Psoas muscle (tissue), 8 donors: ENCODE results near the gene GBP3. TPM values are rescaled to one million over a fixed set of nuclear protein-coding genes. Genes with fewer than 3 reads are reported as not detected.
"Not testable (repeated sequence)": the region's sequence is repeated elsewhere in the genome, so short reads cannot be mapped to it uniquely, and the experiment has no call there.

Source experiments
- ATAC-seq, 4 donors: fragments of 200-7000 bp; cut with Tn5 transposase; one replicate each; pipeline ENCODE4 v1.9.1; 2020; ENCODE audit warnings: moderate library complexity in 3 of 4, mild to moderate bottlenecking in 2 of 4
- DNase-seq, 2 donors: peaks; one replicate each; pipeline ENCODE4 v3.0.0-alpha.2; 2020
- H3K27ac ChIP-seq: fragments of 200-600 bp; one replicate; pipeline ENCODE4 v1.8.0; 2022
- H3K27me3 ChIP-seq, 3 donors: fragments of 200-600 bp in 1 of 3; one replicate each; pipeline versions ENCODE4 v1.6.1 to v1.8.0; 2013 to 2022; ENCODE audit warnings: low read length in 2 of 3, mild to moderate bottlenecking in 2 of 3, moderate library complexity in 1 of 3; ENCODE audit not compliant: insufficient read depth in 3 of 3
- H3K36me3 ChIP-seq, 2 donors: fragments of 200-600 bp in 1 of 2; one replicate each; pipeline versions ENCODE4 v1.6.1 to v1.8.0; 2013 to 2022; ENCODE audit warnings: low read depth in 1 of 2, mild to moderate bottlenecking in 1 of 2, moderate library complexity in 1 of 2; ENCODE audit not compliant: insufficient read depth in 1 of 2
- H3K4me1 ChIP-seq: fragments of 200-600 bp; one replicate; pipeline ENCODE4 v1.8.0; 2022
- H3K4me3 ChIP-seq: fragments of 200-600 bp; one replicate; pipeline ENCODE4 v1.8.0; 2022; ENCODE audit warnings: mild to moderate bottlenecking
- H3K9me3 ChIP-seq: fragments of 200-600 bp; one replicate; pipeline ENCODE4 v1.8.0; 2022
- WGBS, 3 donors: extraction: QIAGEN DNeasy Blood & Tissue Kit; methylation state at CpG; one replicate each; pipeline versions ENCODE4 v1.1.6 to v1.1.7; 2013; 5-methylcytosine and 5-hydroxymethylcytosine counted together
- intact Hi-C, 2 donors: fragments of 100-400 bp; cut with DNase I; formaldehyde crosslinking; loops; one replicate each; pipeline versions ENCODE4 v1.11.0 to v1.14.2; 2022
- polyA plus RNA-seq, 3 donors: library from polyadenylated mRNA; stranded (reverse); fragments of 200-250 nt; gene quantifications; one replicate each; pipeline ENCODE4 v1.2.3, GENCODE V29; 2013
- total RNA-seq, 4 donors: library from RNA; stranded (reverse); fragmentation: NEBNext Ultra II Directional in 2 of 4; extraction: Animal tissue kit (Norgen Biotek cat#: 25700) in 2 of 4; gene quantifications; one replicate each; pipeline versions ENCODE4 v1.2.1 to v1.2.4, GENCODE V29; 2021 to 2023
- TF ChIP-seq, protein P1 (sequence below): fragments of 200-600 bp; IDR thresholded peaks from one replicate; pipeline ENCODE4 v1.8.0; 2022; ENCODE audit warnings: antibody characterized with exemption
- donor health status: healthy with polysubstance abuse.
- donor health status: DM: no; HTN: no; CAD: no; lungs with moderate emphysema.
- donor health status: Bipolar disorder and iron deficiency.
- donor health status: healthy.
- donor health status: DM: yes; HTN: yes; CAD: no.
- donor health status: DM: no; HTN: no; CAD: no.
- donor health status: DM: no; HTN: no; CAD: no.
- donor health status: DM: yes; HTN: yes; CAD: no.

The GBP3 gene
- total and polyA plus RNA-seq, 7 donors: 0.56 to 5.3 (median 1.4) TPM

DNA sequence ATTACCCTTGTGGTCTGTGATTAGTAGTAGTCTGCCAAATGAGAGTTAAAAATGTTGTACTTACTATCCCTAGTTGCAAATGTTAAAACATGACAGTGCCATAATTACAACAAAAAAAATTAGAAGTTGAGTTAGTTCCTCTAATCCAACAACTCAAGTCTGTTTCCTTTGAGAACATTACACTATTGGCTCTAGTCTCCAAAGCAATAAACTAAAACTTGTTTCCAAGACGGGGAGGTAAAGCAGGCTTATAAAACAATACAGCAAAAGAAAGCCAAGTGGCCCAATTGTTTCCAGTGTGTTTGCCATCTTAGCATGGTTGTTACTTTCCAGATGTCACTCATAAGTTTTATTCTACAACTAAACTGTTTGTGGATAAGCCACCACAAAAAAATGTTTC lies 41.8 kb downstream of the GBP3 start:
- 13 to 27% (median 24%) methylated on average over 1 of the region's 1 CpG for WGBS, 3 donors
- Histone ChIP-seq H3K4me3 (no peak overlapping the region), H3K4me1 (peaks cover 13% of the 10 kb centered on the region), H3K36me3 (peaks cover 0 to 17% of the 10 kb centered on the region in 2 donors), H3K27me3 (no peaks in the 10 kb centered on the region), H3K27ac (no peak overlapping the region), H3K9me3 (no peaks in the 10 kb centered on the region)
- DNase-seq: no peak
- intact Hi-C loops: no loop called here
- TF ChIP-seq, protein P1, sequence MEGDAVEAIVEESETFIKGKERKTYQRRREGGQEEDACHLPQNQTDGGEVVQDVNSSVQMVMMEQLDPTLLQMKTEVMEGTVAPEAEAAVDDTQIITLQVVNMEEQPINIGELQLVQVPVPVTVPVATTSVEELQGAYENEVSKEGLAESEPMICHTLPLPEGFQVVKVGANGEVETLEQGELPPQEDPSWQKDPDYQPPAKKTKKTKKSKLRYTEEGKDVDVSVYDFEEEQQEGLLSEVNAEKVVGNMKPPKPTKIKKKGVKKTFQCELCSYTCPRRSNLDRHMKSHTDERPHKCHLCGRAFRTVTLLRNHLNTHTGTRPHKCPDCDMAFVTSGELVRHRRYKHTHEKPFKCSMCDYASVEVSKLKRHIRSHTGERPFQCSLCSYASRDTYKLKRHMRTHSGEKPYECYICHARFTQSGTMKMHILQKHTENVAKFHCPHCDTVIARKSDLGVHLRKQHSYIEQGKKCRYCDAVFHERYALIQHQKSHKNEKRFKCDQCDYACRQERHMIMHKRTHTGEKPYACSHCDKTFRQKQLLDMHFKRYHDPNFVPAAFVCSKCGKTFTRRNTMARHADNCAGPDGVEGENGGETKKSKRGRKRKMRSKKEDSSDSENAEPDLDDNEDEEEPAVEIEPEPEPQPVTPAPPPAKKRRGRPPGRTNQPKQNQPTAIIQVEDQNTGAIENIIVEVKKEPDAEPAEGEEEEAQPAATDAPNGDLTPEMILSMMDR: no peak
- ATAC-seq: no peak

DNA sequence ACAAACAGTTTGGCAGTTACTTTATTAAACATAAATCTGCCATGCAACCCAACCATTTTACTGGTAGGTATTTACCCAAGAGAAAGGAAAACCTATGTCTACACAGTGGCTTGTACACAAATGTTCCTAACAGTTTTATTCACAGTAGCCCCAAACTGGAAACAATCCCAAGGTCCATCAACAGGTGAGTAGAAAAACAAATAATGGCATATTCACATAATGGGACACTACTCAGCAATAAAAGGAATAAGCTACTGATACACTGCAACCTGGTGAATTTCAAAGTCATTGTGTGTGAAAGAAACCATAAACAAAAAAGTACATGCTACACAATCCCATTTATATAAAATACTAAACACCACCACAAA lies 42.9 kb downstream of the GBP3 start:
- peaks cover 0 to 17% of the 10 kb centered on the region in 2 donors for H3K36me3 ChIP-seq
- intact Hi-C loops: no loop called here
- peaks cover 13% of the 10 kb centered on the region for H3K4me1 ChIP-seq
- DNase-seq: no peak
- no peaks in the 10 kb centered on the region for H3K27me3 ChIP-seq
- H3K9me3 ChIP-seq: no peaks in the 10 kb centered on the region
- no peak overlapping the region for H3K27ac ChIP-seq
- TF ChIP-seq, protein P1: no peak
- no peak for ATAC-seq
- H3K4me3 ChIP-seq: no peak overlapping the region

DNA sequence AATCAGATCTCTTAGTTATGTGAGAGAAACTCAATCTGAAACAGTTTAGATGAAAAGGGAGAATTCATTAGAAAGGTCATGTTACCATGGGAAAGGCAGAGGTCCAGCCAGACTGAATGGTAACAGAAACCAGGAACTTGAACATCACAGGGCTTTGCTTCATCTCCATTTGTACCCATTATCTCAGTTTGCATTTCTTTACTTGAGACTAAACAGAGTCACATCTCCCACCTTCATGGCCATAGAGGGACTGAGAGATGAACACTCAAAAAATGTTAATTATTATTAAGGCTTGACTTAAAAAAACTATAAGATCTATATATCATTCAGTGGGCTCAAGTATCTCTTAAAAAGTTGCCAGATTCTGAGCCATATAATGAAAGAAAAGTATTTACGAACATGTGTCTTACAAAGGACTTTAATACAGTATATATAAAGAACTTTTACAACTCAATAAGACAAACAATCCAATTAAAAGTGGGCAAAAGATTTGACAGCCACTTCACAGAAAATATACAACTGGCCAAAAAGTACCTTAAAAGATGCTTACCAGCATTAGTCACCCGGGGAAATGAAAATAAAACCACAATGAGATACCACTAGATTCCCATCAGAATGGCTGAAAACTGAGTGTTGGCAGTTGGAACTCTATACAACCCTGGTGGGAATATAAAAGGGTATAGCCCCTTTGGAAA lies 43.5 kb downstream of the GBP3 start:
- peaks cover 0 to 17% of the 10 kb centered on the region in 2 donors for H3K36me3 ChIP-seq
- no peak overlapping the region for H3K27ac ChIP-seq
- WGBS, 3 donors: 83 to 91% (median 87%) methylated on average over 2 of the region's 2 CpGs
- H3K9me3 ChIP-seq: no peaks in the 10 kb centered on the region
- ATAC-seq (no peak), DNase-seq (no peak)
- TF ChIP-seq, protein P1: no peak
- H3K4me1 ChIP-seq: peaks cover 13% of the 10 kb centered on the region
- no peak overlapping the region for H3K4me3 ChIP-seq
- intact Hi-C loops: no loop called here
- no peaks in the 10 kb centered on the region for H3K27me3 ChIP-seq

DNA sequence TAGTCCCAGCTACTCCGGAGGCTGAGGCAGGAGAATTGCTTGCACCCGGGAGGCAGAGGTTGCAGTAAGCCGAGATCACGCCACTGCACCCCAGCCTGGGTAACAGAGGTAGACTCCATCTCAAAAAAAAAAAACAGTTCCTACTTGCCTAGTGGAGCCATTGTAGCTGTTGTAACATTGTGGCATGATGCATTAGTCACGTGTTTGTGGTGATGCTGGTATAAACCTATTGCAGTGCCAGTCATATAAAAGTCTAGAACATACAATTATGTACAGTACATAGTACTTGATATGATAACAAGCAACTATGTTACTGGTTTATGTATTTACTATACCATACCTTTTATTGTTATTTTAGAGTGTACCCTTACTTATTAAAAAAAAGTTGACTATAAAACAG lies 46.4 kb downstream of the GBP3 start:
- Histone ChIP-seq H3K9me3 (no peaks in the 10 kb centered on the region), H3K4me1 (peaks cover 13% of the 10 kb centered on the region), H3K36me3 (peaks cover 0 to 6% of the 10 kb centered on the region in 2 donors), H3K27me3 (no peaks in the 10 kb centered on the region), H3K27ac (no peak overlapping the region), H3K4me3 (no peak overlapping the region)
- intact Hi-C loops: no loop called here
- TF ChIP-seq, protein P1: no peak
- WGBS, 3 donors: 95 to 97% (median 97%) methylated on average over 5 of the region's 5 CpGs
- ATAC-seq (no peak), DNase-seq (no peak)

DNA sequence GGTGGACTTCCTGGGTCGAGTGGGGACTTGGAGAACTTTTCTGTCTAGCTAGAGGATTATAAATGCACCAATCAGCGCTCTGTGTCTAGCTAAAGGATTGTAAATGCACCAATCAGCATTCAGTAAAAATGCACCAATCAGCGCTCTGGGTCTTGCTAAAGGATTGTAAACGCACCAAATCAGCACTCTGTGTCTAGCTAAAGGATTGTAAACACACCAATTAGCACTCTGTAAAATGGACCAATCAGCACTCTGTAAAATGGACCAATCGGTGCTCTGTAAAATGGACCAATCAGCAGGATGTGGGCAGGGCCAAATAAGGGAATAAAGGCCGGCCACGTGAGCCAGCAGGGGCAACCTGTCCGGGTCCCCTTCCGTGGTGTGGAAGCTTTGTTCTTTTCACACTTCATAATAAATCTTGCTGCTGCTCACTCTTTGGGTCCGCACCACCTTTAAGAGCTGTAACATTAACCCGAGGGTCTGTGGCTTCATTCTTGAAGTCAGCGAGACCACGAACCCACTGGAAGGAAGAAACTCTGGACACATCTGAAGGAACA lies 48.0 kb downstream of the GBP3 start:
- WGBS, 3 donors: 89 to 95% (median 92%) methylated on average over 13 of the region's 13 CpGs

More for the DNA sequence above, 48.0 kb downstream of the GBP3 start:
- H3K9me3 ChIP-seq, H3K36me3 ChIP-seq, ATAC-seq, H3K4me3 ChIP-seq, H3K27ac ChIP-seq, DNase-seq, H3K27me3 ChIP-seq, intact Hi-C loops, H3K4me1 ChIP-seq: not testable (repeated sequence)
